Stimulated activated CD8-positive, alpha-beta memory T cell treated with anti-CD3 and anti-CD28 coated beads, Interleukin-12 subunit alpha, Interleukin-12 subunit beta, amount 100 ng/mL, for 24 hours (primary cell): ENCODE results near the gene ZNF598.
"Not testable (repeated sequence)": the region's sequence is repeated elsewhere in the genome, so short reads cannot be mapped to it uniquely, and the experiment has no call there.

Source experiments
- DNase-seq: peaks from one replicate; pipeline ENCODE4 v3.0.0-alpha.2; 2020; ENCODE audit errors: extremely low read depth

Gene ZNF598

DNA sequence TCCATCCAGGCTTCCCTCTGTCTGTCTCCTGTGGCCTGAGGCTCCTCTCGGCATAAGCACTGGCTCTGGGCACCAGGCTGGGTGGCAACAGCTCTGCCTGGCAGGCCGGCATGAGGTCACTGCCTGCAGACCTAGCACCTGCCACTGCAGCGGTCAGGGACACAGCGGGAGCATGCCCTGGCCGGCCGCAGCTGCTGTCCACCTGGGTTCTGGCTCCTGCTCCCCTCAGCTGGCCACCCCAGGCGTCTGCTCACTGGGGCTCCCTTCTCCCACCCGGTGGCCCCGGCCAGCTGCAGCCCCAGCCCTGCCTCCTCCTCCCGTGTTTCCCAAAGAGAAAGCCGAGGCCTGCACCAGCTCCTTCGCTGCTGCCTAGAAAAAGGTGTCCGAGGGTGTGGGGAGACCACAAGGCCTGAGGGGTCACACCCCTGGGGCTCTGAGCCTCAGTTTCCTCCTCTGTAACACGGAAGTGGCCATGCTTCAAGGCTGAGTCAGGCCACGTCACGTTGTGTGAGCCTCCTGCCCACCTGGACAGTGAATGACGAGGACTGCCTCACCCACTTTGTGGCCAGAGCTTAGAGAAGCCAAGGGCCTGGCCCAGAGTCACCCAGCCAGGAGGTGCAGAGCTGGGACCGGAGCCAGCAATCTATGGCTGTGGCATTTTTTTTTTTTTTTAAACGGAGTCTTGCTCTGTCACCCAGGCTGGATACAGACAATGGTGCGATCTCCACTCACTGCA is 31.3 kb upstream of the ZNF598 start:
- DNase-seq: no peak

DNA sequence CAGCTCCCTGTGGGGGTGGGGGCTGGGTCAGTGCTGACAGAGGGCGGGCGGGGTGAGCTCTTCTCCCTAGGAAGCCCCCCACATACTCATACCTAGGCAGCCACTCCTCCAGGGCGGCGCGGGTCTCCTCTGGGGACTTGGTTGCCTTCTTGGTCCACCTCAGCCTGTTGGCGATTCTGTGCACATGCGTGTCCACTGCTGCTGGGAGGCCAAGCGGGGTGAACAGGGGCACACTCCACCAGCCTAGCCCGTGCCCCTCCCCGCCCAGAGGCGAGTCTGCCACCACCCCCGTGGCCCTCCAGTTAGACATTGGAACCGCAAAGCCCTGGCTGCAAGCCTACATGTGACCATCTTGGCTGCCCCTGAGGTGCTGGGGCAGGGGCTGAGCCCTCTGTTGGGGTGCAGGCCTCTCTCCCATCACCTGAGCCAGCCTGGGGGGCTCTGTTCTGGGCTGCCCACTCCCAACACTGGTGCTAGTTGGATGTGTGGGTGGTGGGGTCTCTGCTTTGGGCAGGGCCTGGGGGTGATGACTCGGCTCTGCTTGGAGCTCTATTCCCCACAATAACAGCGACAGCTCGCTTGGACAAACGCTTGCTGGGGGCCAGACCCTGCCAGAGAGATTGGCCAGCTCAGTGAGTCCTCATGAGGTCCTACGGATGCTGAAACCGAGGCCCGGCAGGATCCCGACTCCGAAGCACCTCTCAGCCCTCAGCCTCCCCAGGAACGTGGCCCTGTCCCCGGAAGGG is 30.6 kb upstream of the ZNF598 start:
- no peak for DNase-seq

DNA sequence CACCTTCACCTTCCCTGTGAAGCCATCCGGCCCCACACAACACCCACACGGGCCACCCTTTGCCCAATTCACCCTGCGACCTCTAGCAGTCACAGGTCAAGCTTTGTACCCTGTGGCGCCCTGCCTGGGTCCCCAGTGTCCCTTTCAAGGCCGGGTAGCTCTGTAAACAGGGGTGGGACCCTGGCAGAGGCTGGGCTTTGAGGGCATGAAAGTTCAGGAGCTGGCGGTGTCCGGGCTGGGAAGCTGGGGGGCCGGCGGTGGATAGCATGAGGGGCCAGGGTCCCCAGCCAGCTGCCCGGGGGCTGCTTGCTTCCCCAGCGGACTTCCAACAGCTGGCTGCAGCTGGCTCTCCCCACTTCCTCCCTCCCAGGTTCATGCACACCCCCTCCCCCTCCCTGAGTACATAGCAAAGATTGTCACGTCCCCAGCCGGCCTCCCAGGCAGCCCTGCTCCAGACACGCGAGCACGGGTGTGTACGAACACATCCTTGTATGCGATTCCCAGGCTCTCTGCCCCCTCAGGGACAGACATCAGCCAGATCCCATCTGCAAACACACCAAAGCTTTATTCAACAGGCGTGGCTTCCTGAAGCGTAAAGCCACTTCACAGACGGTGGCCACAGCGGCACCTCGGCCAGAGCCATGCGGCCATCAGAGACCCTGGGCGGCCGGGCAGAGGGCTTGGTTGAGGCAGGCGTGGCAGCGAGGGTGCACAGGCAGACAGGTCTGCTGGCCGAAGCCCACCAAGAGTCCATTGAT is 29.8 kb upstream of the ZNF598 start:
- no peak for DNase-seq

DNA sequence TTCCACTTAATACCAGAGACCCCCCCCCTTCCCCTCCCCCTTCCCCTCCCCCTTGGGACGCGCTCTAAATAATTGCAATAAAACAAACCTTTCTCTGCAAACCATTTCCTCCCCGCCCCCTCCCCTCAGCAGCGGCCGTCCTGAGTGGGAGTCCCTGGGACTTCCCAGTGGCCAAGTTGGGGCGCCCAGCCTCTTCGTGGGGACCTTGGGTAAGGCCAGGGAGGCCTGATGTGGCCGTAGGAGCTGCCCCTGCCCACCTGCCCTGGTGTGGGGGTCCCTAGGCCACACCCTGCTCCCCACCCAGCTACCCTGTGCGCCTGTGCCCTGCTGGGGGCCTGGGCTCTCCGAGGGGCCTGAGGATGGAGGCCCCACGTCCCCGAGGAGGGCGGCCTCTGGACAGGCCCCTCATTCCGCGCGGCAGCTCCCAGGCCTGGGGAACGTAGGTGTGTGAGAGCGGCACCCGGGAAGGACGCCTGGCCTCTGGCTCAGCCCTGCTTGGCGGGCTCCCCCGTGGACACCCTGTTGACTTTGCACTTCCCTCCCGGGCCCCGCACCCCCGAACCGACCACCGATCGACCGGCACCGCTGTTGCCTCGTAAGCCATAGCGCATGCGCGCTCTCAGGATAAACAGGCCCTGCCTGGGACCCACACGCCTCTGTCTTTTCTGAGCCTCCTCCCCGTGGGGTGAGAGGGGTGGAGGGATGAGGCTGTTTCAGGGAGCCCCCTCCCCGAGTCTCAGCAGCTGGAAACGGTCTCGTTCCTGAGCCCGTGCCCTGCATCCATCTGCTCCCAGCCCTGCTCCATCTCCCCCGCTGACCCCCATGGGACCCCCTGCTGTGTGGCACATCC is 29.0 kb upstream of the ZNF598 start:
- no peak for DNase-seq

- DNase-seq: no peak
Observed at GRCh38 chr16:2037647-2038381, 28.2 kb upstream of the ZNF598 start.

DNA sequence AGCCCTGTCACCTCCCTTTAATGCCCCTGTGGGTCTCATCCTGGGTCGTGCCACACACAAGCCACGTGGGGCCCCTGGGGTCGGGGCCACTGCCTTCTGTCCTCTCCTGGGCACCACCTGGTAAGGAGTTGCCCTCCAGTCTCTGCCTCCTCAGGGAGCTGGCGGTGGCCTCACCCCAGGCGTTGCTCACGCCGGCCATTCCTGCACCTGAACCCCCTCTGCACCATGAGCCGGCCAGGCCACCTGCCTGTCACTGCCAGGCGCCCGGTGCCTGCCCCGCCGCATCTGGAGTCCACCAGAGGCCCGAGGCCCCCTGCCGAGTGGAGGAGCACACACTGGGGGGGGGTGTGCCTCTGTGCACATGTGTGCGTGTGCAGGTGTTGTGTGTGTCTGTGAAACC is 27.5 kb upstream of the ZNF598 start:
- no peak for DNase-seq

GRCh38 chr16:2036200-2036966 is 26.8 kb upstream of the ZNF598 start:
- no peak for DNase-seq

- DNase-seq: no peak
Observed at GRCh38 chr16:2035431-2036199, 26.0 kb upstream of the ZNF598 start.

DNA sequence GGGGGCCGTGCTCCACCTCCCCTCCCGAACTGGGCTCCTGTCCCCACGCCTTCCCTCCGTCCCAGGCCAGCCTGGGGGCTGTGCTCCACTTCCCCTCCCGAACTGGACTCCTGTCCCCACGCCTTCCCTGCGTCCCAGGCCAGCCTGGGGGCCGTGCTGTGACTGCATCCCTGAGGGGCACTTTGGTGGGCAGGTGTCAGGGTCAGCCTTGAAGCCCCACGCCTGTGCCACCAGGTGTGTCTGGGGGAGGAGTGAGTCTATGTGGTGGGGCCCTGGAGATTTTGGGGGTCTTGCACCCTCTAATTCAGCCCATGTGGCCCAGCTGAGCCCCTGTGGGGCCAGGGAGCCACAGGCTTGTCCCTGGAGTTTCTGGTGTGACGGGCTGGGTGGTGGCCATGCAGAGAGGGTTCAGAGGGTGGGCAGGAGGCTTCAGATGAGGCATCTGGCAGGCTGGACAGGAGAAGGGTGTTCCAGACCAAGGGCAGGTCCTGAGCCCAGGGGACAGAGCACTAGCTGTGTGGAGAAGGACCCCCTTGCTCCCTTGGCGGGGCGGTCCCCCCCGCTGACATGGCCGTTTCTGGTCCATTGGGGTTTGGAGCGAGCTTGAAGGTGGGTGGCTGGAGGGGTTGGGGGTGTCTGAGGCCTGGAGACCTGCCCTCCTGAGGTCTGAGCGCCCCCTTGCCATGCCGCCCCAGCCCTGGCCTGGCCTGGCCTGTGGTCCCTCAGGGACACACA is 25.2 kb upstream of the ZNF598 start:
- no peak for DNase-seq

GRCh38 chr16:2033909-2034695 is 24.5 kb upstream of the ZNF598 start:
- DNase-seq: not testable (repeated sequence)

- no peak for DNase-seq
Observed at GRCh38 chr16:2033057-2033908, 23.7 kb upstream of the ZNF598 start.

- no peak for DNase-seq
Observed at GRCh38 chr16:2032285-2033056, 22.9 kb upstream of the ZNF598 start.

DNA sequence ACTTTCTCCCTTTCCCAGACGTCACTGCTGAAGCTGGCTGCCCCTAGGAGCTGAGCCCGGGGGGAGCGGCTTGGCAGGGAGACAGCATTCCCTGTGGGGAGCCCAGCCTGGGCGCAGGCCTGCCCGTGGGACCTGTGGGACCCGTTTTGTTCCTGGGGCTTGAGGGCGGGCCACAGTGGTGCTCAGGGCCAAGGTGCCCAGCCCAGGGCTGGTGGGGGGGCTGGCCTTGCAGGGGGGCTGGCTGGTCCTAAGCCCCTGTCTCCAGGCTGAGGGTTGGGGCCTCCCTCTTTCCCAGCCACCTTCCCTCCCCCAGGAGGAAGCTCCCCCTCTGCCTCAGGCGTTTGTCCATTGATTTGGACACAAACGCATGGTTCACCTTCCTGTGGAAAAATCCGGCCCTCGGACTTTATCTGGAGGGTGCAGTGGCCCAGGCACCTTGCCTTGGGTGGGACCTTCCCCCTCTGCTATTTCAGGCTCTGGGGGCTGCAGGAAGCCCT is 21.5 kb upstream of the ZNF598 start:
- no peak for DNase-seq

DNA sequence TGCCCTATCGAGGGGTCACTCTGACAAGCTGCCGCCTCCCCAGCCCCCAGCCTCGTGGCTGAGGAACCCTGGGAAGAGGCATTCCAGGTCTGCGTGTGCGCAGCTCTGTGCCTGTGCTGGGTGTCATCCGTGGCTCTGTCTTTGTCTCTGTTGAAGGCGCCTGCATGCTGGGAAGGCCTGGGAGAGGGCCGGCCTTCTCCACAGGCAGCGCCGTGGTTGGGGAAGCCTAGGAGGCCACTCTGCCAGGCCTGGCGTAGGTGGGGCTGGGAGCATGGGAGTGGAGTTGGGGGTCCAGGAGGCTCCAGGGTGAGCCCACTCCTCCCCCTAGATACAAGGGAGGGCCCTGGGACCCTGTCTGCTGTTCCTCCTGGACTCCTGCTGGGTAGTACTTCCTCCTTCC is 20.4 kb upstream of the ZNF598 start:
- DNase-seq: no peak

DNA sequence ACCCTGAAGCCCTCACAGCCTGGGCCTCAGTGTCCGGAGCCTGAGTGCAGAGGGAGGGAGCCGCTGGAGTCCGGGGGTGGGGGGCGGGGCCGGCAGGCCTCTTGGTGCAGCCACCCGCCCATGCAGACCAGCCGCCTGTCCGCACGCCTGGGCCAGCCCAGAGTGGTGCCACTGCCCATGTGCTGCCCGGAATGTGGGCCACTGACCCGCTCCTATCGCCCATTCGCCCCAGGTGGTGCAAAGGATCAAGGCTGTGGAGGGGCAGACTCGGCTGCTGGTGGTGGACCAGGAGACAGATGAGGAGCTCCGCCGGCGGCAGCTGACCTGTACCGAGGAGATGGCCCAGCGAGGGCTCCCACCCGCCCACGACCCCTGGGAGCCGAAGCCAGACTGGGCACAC is 19.7 kb upstream of the ZNF598 start:
- DNase-seq: no peak

- DNase-seq: no peak
Observed at GRCh38 chr16:2028620-2029220, 19.1 kb upstream of the ZNF598 start.
